GM19452 (cell line): Measurements from ENCODE around the gene S100A16.

ENCODE experiments used
- ATAC-seq: cut with Tn5 transposase; IDR thresholded peaks from one replicate; pipeline ENCODE4 v1.9.1; 2021; ENCODE audit not compliant: unreplicated experiment

S100A16 gene

DNA sequence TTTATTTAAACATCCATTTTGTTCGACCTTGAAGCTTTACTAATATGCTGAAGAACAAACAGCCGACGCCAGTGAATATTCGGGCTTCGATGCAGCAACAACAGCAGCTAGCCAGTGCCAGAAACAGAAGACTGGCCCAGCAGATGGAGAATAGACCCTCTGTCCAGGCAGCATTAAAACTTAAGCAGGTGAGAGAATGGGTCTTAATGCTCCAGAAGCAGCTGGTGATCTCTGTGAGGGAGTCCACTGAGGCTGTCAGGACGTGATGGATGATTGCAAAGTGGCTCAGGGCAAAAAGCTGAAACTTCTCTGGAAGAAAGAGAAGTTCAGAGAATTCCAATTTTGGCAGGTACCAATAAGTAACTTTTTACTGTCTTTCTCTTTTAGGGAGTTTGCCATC, 25.3 kb upstream of the S100A16 start:
- no peak for ATAC-seq

DNA sequence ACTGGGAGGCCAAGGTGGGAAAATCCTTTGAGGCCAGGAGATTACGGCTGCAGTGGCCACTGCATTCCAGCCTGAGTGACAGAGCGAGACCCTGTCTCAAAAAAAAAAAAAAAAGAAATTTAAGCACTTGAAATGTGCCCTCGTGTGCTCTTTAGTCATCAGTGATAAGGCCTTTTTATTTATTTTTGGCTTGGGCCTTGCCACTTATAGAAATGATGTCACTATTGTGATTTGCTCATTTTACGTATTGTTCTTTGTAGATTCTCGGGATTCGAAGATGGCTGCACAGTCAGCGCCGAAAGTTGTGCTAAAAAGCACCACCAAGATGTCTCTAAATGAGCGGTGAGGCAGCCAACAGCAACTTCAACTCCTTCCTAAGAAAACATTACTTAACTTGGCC, 23.4 kb upstream of the S100A16 start:
- ATAC-seq = no peak

- no peak for ATAC-seq
Observed at GRCh38 chr1:153635872-153636271, 22.9 kb upstream of the S100A16 start.

DNA sequence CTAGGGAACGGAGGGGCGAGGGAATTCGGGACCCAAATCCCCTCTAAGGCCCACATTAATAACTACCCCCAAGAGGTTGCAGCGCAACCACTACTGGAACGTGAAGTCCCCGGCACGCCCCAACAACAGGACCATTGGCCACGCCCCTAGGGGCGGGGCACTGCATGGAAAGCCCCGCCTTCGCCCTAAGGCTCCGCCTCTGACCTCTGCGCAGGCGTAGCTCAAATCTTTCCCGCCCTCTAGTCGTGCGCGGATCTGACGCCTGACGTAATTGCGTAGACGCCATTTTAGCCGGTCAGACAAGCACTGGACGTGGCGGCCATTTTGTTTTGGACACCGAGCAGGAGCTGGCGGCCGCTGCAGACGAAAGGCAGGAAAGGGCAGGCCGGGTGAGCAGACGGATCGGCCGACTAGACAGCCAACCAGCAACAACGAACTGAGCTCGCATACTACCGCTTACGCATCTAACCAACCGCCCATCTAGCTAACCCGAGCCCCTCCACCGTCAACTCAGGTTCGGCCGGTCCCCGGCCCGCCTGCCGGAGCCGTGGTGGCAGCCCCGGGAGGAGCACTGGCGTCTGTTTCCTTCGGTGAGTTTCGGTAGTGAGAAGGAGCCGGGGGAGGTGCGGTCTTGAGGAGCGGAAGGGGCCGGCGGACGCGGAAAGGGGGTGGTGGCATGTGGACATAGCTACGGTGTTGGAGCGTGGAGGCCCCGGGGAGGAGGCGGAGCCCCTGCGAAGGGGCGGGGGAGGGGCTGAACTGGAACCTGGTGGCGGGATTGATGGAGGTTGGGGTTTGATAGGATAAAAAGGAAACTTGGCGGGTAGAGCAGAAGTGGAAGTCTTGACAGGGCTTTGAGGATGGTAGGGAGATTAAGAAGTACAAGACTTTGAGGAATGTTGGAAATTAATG, 21.1 kb upstream of the S100A16 start, which contains the start of gene CHTOP:
Gene CHTOP (plus strand): TSS at position 313 of the 912 bp plus-strand sequence. CDS start 2,523 bp downstream, outside the sequence.
- ATAC-seq = peak; percentile 86

GRCh38 chr1:153633161-153633753, 20.3 kb upstream of the S100A16 start:
- peak; percentile 0 for ATAC-seq

GRCh38 chr1:153631047-153632022, 18.4 kb upstream of the S100A16 start:
- ATAC-seq = no peak

DNA sequence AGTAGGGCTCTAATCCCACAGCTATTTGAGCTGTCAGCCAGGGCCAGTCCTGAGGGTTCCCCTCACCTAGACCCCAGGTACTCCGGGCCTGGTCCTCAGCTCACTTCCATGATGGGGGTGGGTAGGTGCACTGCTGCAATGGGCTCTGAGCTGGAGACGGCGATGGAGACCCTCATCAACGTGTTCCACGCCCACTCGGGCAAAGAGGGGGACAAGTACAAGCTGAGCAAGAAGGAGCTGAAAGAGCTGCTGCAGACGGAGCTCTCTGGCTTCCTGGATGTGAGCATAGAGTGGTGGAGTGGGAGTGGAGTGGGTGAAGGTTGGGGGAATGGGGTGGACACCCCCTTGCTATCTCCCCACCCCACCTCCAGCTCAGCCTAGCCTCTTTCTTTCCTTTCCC, 17.4 kb upstream of the S100A16 start:
- ATAC-seq = no peak

DNA sequence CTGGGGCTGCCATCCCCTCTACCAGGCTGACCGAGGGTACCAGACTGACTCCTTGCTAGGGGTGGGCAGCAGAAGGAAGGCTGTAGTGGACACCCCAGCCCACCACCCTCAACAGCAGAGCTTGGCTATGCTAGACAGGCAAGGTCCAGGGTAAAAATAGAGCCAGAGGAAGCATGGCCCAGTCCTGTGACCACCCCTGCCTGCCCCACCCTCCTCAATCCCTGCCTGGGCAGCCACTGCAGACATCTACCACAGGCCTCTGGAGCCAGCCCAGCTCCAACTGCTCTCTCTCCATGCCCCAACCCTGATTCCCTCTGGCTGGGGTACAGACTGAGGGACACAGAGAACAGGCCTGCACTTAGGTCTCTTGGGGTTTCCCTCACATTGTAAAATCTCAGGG, 17.0 kb upstream of the S100A16 start:
- ATAC-seq = no peak

DNA sequence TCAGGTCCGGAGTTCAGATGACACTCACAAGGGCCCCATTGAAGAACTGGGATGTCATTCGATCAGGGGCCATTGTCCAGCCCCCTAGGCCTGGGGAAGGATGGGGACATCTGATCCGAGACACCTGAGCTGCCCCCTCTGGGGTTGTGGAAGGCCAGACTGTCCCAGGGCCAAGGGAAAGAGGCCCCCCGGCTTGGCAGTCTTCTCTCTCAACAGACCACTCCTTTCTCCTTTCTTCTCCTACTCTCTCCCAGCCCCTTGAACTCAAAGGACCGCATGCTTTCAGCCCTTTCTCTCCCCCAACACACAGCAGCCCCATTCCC, 16.4 kb upstream of the S100A16 start:
- no peak for ATAC-seq

DNA sequence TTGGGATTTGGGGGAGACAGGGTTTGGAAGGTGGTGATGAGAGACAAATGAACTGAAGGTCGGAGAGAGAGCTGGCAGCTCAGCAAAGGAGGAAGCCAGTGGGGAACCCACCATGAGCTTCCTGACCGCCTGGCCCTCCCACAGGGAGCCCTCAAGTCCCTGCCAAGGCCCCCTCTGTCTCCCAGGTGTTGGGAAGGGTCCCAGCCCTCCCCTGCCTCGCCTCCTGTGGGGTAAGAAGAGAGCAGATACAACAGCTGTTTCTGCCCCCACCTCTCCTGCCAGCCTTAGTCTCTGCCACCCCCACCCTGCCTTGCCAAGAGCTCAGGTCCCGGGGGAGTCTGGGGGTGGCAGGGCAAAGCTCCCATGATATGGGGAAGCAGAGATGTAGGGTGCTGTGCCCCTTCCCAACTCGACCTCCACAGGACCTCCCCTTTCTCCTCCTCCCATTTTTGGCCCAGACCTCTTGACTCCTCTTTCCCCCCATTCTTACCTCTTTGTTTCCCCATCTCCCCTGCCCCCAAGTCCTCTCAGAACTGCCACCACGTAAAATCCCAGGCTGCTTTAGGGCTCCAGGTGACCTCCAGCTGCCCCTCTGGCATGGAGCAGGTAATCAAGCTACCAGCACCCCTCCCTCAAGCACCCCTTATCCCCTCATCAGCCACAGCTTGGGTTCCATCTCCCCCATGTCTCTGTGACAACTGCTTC, 15.9 kb upstream of the S100A16 start:
- no peak for ATAC-seq

- ATAC-seq = no peak
Observed at GRCh38 chr1:153627715-153628626, 15.0 kb upstream of the S100A16 start, which contains the start of gene S100A1. Gene S100A1 (plus strand): TSS chr1:153628434. CDS start chr1:153630522, 2,088 bp downstream.

DNA sequence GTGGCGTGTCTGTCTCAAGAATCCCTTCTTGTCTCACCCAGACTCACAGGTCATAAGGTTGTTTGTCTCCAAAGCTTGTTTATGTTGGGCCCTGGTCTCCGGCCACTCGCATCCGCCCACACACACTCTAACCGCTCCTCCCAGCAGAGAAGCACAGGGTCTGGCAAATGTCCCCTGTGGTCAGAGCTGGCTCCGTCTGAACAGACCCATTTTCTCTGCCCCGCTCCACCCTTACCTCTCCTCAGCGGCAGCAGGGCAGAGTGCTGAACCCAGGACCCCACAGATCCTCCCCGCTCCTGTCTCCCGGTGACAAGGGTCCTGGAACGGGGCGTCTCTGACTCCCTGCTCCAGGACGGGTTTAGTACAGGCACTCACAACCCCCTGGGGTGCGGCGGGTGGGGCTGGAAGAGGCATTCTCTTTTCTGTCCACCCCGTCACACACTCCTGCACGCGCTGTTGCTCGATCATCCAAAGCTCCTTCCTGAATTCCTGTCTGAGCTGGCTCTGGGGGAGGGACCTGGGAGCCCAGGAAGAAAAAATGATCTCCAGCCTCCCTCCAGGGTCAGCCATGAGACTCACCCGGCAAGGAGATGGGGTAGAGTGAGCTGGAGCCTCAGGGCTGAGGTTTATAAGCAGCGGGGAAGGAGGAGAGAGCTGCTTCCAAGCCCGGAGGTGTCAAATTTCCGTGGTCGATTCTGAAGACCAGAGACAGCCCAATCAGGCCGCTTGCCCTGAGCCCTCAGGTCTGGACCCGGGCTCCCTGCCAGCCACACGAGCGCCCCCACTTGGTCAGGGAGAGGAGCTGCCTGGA, 14.2 kb upstream of the S100A16 start, which contains the start of gene S100A13:
Gene S100A13 (minus strand): TSS at position 602 of the 811 bp plus-strand sequence. CDS start 1,033 bp downstream, outside the sequence.
- ATAC-seq = no peak

- no peak for ATAC-seq
Observed at GRCh38 chr1:153626477-153626903, 13.6 kb upstream of the S100A16 start.

GRCh38 chr1:153624965-153625611, 12.2 kb upstream of the S100A16 start:
- no peak for ATAC-seq

- ATAC-seq = no peak
Observed at GRCh38 chr1:153623101-153623500, 10.2 kb upstream of the S100A16 start.

- no peak for ATAC-seq
Observed at GRCh38 chr1:153619171-153619570, 6.2 kb upstream of the S100A16 start.

DNA sequence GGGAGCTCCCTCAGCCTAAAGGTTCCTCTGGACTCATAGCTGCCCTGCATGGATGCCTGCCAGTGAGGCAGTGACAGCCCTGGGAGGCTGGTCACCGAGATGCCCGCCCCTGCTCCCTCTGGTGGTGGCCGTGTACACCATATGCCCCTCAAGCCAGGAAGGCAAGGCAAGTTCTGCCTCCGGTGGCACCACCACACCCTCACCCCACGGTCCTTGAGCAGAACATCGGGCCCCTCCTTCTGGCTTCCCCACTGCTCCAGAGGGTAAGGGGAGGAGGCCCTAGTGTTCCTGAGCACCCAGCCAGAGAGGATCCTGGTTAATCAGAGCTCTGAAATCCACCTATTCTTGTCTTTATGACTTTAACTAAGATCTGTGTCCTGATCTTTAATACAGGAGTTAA, 4.7 kb upstream of the S100A16 start:
- ATAC-seq = peak; percentile 75

- no peak for ATAC-seq
Observed at GRCh38 chr1:153616917-153617311, 4.0 kb upstream of the S100A16 start.
